MM.1S (cell line): ENCODE measurements around the gene THADA.

Experiments
- EZH2 ChIP-seq: fragments of 300-600 bp; sonication (generic); optimal IDR thresholded peaks from 2 replicates; pipeline ENCODE3; 2017; ENCODE audit warnings: low read depth, mild to moderate bottlenecking, antibody characterized with exemption, low read length, mixed read lengths
- EZH2phosphoT487 ChIP-seq: fragments of 300-600 bp; sonication (generic); IDR thresholded peaks from 2 replicates; pipeline ENCODE4 v1.6.1; 2018; ENCODE audit warnings: antibody characterized with exemption, low read length
- TF ChIP-seq, protein P1 (sequence below): fragments of 300-600 bp; sonication (generic); IDR thresholded peaks from 2 replicates; pipeline ENCODE4 v1.5.1; 2016; ENCODE audit warnings: antibody characterized with exemption, low read length, mixed read lengths

- TF ChIP-seq, protein P1, sequence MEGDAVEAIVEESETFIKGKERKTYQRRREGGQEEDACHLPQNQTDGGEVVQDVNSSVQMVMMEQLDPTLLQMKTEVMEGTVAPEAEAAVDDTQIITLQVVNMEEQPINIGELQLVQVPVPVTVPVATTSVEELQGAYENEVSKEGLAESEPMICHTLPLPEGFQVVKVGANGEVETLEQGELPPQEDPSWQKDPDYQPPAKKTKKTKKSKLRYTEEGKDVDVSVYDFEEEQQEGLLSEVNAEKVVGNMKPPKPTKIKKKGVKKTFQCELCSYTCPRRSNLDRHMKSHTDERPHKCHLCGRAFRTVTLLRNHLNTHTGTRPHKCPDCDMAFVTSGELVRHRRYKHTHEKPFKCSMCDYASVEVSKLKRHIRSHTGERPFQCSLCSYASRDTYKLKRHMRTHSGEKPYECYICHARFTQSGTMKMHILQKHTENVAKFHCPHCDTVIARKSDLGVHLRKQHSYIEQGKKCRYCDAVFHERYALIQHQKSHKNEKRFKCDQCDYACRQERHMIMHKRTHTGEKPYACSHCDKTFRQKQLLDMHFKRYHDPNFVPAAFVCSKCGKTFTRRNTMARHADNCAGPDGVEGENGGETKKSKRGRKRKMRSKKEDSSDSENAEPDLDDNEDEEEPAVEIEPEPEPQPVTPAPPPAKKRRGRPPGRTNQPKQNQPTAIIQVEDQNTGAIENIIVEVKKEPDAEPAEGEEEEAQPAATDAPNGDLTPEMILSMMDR, result no peak
- TF ChIP-seq EZH2 (no peak), EZH2phosphoT487 (no peak)
These were observed 392.5 kb downstream of the THADA start for GRCh38 chr2:43203373-43203772.
